ENCODE data around the gene ACOX3.

DNA sequence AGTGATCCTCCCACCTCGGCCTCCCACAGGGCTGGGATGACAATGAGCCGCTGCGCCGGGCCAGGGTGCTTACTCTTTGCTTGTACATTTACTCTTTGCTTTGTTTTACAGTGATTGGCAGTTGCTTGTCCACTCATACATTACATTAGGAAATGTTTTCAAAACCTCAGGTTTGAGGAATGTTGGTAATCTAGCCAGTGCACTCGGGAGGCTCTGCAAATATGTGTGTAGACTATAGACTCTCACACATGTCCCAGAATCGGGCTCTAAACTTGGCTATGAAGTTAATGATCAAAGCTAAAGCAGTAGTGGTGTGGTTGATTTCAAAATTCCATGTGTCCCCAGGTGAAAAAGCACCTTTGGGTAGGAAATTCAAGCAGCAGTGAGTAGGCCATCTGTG lies 20.6 kb upstream of the ACOX3 start:
- TF ChIP-seq, protein P1, sequence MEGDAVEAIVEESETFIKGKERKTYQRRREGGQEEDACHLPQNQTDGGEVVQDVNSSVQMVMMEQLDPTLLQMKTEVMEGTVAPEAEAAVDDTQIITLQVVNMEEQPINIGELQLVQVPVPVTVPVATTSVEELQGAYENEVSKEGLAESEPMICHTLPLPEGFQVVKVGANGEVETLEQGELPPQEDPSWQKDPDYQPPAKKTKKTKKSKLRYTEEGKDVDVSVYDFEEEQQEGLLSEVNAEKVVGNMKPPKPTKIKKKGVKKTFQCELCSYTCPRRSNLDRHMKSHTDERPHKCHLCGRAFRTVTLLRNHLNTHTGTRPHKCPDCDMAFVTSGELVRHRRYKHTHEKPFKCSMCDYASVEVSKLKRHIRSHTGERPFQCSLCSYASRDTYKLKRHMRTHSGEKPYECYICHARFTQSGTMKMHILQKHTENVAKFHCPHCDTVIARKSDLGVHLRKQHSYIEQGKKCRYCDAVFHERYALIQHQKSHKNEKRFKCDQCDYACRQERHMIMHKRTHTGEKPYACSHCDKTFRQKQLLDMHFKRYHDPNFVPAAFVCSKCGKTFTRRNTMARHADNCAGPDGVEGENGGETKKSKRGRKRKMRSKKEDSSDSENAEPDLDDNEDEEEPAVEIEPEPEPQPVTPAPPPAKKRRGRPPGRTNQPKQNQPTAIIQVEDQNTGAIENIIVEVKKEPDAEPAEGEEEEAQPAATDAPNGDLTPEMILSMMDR (conservative IDR thresholded peaks at IDR 0.05 in 1 of 2, IDR thresholded peaks at IDR 0.05 in 1 of 2; ENCODE audit: low read depth in 1 of 2, low read length in 2 of 2) = no peak
- TF ChIP-seq EZH2 (IDR thresholded peaks at IDR 0.05; ENCODE audit: low read length, missing control alignments) = no peak

Measured in fibroblast of lung (primary cell).